GM21381 (cell line): ENCODE measurements around the gene SLC19A3.
"Not testable (repeated sequence)": the region's sequence is repeated elsewhere in the genome, so short reads cannot be mapped to it uniquely, and the experiment has no call there.

ENCODE experiments used
- ATAC-seq: cut with Tn5 transposase; IDR thresholded peaks from one replicate; pipeline ENCODE4 v1.9.1; 2021; ENCODE audit warnings: mild to moderate bottlenecking, moderate library complexity; ENCODE audit not compliant: unreplicated experiment

The SLC19A3 gene

DNA sequence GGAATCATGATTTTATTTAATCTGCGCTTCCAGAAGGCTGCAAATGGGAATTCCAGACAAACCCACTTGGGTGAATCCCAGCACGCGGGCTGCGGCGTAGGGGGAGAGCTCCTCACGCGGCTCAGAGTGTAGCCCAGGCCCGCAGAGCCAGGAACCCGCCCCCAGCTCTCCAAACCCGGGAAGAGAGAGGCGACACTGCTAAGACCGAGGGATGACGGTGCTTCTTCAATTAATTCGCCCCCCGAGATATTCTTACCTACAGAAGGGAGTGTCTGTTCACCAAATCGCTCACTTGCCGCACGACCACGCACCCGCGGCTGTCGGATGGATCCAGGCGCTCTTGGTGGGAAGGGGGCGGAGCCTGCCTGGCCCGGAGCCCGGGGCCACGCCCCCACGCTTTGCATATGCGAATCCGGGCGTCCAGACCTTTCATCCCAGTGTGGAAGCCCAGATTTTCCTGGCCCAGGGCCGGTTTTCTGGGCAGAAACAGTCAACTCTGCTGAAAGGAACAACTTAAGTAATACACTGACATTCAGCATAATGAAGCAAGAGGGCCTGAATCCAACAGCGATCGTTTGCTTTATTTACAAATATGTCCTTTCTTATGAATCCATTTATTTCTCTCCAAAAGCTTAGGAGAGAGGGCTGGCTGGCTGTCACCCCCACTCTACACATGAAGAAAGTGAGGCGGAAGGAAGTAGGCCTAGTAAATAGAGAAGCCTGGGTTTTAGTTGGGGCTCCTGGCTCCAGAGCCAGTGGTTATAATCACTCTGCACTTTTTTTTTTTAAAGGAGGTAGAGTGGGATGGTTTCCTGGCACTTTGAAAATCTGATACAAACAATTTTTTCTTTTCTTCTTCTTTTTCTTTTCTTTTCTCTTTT lies at the start of gene SLC19A3:
Gene SLC19A3 (minus strand): TSS at position 342 of the 881 bp plus-strand sequence. CDS start 15,710 bp downstream, outside the sequence.
- ATAC-seq = no peak

DNA sequence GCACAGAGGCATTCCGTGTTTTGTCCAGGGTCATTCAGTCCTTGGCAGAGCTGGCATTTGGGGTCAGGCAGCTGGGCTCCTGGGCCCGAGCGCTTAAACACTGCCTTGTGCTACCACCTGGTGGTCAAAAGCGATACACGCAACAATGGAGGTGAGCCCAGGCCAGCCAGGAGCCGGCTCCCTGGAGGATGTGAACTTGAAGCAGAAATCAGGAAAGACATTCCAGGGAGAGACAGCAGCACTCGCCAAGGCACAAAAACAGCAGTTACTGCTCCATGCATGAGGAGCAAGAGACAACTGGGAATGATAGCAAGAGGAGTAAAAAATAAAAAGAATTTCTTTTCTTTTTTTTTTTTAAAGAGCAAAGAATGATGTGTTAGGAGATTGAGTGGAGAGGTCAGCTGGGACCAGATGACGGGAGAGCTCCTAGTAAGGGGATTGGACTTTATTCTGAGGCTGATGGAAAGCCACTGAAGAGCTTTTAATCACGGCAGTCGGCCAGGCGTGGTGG lies 48.6 kb upstream of the SLC19A3 start:
- peak; percentile 100 for ATAC-seq

DNA sequence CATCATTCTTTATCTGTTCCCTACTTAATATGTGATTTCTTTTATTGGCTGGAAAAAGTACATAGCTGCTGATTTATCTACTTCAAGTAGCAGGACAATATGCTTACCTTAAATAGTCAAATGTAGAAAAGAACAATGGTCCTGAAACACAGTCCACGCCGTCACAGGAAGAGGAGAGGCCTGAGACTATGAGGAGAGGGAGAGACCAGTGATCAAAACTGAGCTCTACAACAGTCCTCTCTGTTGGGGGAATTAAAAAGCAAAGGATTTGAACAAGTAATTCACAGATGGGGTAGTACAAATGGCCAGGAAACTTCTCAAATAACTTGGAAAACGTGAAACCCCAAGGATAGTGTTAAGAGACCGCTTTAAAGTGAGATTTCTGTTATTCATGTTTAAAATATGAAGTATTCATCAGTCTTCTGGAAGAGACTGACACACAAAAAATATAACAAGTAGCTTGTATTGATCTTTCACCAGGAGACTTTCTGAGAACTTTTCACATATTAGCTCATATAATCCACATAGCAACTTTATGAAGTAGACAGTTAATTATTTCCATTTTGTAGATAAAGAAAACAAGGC lies 48.1 kb upstream of the SLC19A3 start:
- no peak for ATAC-seq

DNA sequence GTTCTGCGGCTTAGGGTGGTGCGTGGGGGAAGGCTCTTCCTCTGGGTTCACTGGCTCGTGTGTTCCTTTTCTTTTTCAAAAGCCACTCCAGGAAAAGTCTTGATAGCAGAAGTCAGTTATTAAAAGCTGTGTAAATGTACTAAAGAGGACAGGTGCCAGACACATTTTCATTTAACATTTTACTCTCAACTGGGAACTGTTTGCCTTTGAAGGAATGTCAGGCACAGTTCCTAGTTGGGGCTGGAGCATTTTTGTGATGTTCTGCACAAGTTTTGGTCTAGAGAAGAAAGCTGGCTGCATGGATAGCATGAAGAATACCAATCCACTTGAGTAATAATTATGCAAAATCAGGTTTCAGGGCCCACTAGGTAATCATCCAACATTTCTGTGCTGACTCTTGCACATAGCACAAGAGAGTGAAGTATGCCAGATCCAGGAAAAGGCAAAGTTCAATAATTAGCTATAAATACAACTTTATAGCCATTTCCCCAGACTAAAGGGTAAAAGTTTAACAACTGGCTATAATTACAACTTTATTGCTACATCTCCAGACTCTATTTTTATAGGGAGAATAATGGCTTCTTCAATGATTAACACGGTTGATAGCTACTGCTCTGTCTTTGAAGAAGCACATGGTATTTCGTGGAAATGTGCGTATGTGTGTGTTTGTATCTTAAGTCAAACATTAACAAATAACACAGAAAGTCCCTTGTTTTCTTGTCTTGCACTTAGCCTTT lies 44.1 kb upstream of the SLC19A3 start:
- no peak for ATAC-seq

DNA sequence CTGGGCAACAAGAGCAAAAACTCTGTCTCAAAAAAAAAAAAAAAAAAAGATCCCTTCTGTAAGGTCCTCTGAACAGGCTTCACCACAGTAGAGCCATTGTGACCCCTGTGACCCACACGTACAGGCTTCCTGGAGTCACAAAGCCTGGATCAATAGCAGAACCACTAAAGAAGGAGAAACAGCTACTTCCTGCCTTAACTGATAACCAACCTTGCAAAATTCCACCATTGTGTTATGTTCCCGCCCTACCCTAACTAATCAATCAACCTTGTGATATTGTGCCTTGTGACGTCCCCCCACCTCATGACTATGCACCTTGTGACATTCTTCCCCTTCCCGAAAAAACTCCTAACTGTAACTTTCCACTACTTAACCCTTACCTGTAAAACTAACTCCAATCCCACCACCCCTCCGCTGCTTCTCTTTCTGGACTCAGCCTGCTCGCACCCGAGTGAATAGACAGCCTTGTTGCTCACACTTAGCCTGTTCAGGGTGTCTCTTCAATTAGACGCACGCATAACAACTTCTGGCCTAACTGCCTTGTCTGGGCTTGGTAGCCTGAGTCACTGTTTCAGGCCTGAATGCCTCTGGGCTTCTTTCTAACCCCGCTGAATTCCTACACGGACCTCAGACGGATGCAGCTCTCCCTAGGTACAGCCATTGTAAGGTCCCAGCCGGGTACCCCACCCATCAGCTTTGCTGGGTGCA lies 41.7 kb upstream of the SLC19A3 start:
- no peak for ATAC-seq

DNA sequence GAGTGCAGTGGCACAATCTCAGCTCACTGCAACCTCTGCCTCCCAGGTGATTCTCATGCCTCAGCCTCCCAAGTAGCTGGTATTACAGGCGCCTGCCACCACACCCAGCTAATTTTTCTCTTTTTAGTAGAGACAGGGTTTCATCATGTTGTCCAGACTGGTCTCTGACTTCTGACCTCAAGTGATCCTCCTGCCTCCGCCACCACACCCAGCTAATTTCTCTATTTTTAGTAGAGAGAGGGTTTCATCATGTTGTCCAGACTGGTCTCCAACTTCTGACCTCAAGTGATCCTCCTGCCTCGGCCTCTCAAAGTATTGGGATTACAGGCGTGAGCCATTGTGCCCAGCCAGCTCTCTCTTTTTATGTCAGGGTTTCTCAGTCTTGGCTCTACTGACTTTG lies 38.4 kb upstream of the SLC19A3 start:
- not testable (repeated sequence) for ATAC-seq

DNA sequence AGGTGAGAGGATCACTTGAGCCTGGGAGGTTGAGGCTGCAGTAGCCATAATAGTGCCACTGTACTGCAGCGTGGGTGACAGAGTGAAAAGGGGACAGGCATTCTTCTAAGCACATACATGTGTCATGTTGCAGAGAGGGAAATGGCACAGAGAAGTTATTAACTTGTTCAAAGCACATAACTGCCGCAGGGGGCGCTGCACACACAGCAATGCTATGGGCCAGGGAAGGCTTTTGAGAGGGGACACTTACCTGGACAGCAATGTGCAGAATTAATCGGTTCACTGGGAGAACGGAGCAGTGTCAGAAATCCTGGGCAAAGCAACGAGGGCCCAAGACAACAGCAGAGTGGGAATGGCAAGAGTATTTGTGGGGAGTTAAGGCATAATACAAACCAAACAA lies 30.3 kb upstream of the SLC19A3 start:
- ATAC-seq = no peak

DNA sequence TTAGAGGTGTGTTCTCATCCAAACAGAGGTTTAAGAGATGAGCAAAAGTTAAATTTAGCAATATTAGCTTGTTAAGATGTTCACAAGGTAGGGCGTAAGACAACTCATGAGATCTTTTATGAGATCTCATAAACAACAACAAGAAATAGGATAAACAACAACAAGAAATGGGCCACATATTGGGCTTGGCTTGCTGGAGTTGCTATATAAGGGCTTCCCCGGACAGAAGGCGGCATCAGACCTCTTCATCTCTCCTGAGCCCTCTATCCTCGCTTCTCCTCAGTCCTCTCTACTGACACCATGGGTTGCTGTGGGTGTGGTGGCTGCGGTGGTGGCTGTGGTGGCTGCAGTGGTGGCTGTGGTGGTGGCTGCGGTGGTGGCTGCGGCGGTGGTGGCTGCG lies 27.8 kb upstream of the SLC19A3 start, which contains the start of gene SCYGR8:
Gene SCYGR8 (plus strand): TSS at position 301 of the 400 bp plus-strand sequence. CDS start 0 bp downstream, at position 301.
- no peak for ATAC-seq

DNA sequence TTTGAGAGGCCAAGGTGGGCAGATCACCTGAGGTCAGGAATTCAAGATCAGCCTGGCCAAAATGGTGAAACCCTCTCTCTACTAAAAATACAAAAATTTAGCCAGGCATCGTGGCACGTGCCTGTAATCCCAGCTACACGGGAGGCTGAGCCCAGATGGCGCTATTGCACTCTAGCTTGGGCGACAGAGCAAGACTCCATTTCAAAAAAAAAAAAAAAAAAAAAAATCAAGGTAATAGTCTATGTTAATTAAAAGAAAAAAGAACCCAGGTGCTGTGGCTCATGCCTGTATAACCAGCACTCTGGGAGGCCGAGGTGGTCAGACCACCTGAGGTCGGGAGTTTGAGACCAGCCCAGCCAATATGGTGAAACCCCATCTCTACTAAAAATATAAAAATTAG lies 22.9 kb upstream of the SLC19A3 start:
- not testable (repeated sequence) for ATAC-seq

DNA sequence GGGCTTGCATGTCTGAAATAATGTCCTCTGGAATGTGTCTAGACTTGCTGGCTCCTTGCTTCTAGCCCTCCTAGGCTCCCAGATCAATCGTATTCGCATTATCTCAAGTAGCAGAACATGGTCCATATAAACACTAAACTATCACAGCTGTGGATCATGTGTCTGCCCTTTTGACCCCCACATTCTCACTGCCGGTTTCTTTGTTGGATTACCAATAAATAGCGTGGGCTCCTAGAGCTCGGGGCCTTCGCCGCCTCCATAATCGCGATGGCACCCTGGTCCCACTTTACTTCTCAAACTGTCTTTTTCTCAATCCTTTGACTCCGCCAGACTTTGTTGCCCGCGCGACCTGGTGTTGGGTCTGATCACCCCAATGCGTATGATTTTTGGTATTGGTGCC lies 21.5 kb upstream of the SLC19A3 start:
- ATAC-seq = no peak

DNA sequence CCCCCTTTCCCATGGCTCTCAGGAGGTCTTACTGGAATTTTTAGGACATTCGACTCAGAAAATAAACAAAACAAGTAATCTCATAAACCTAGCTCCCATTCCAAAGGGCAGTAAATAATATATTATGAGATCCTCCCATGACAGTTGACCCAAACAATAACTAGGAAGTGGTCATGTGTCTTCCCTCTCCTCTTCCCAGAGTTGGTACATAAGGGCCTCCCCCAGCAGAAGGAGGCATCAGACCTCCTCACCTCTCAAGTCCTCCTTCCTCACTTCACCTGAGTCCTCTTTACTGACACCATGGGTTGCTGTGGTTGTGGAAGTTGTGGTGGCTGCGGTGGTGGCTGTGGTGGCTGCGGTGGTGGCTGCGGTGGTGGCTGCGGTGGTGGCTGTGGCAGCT lies 10.2 kb upstream of the SLC19A3 start, which contains the start of gene SCYGR7:
Gene SCYGR7 (plus strand): TSS at position 301 of the 400 bp plus-strand sequence. CDS start 0 bp downstream, at position 301.
- no peak for ATAC-seq

DNA sequence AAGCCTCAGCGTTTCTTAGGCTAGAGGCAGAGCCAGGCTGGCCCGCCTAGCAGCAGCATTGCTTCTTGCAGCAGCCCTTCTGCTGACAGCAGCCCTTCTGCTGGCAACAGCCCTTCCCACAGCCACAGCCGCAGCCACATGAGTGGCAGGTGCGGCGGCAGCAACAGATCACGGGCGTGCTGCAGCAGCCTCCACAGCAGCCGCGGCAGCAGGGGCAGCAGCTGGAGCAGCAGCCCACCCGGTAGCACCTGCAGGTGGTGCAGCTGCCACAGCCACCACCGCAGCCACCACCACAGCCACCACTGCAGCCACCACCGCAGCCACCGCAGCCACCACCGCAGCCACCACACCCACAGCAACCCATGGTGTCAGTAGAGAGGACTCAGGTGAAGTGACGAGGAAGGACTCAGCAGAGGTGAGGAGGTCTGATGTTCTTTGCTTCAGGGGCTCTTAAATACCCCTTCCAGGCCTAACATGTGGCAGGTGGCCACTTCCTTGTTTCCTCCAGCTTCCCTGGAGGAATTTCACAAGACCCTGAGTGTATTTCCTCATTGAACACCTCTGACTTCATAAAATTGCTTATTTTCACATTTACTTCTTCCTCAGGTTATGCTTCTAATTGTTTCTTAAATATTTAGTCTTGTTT lies 6.7 kb upstream of the SLC19A3 start, which contains the start of gene SCYGR6:
Gene SCYGR6 (minus strand): TSS at position 364 of the 646 bp plus-strand sequence. CDS start 0 bp downstream, at position 364.
- no peak for ATAC-seq

DNA sequence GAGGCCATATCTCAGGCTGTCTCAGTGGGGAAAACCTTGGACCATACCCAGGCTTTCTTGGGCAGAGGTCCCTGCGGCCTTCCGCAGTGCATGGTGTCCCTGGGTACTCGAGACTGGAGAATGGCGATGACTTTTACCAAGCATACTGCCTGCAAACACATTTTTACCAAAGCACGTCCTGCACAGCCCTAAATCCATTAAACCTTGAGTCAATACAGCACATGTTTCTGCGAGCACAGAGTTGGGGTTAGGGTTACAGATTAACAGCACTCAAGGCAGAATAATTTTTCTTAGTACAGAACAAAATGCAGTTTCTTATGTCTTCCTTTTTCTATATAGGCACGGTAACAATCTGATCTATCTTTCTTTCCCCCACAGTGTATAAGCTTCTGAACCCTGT lies 5.0 kb upstream of the SLC19A3 start:
- not testable (repeated sequence) for ATAC-seq

DNA sequence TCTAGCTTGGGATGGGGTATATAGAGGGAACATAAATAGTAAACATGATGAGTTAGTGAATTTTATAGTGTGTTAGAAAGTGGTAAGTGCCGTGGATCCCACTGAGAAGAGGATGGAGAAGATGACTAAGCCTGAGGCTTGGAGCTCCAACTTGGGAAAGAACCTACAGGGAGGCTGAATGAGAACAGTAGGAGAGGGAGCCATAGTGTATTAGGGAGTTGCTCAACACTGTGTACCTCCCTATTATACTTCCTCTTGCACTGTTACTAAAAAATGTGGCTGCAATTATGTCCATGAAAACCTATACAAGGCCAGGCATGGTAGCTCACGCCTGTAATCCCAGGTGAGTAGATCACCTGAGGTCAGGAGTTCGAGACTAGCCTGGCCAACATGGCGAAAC lies 2.9 kb upstream of the SLC19A3 start:
- ATAC-seq = no peak

DNA sequence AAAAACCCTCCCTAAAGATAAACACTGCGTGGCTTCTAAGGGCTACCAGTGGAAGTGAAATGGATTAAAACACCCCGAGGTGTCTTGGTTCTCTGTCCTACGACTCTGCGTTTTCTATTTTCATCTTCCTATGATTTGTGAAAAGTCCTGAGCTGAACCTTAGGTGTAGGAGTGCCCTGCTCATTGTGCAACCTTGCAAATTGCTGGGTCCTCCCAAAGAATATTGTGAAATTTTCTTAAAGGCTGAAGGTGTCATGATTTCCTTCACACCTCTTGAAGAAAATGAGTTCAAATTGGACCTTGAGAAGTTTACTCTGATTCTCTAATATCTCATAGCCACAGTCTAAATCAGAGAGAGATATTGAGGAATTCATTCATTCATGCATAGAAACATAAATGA lies 1.8 kb upstream of the SLC19A3 start:
- ATAC-seq = no peak

DNA sequence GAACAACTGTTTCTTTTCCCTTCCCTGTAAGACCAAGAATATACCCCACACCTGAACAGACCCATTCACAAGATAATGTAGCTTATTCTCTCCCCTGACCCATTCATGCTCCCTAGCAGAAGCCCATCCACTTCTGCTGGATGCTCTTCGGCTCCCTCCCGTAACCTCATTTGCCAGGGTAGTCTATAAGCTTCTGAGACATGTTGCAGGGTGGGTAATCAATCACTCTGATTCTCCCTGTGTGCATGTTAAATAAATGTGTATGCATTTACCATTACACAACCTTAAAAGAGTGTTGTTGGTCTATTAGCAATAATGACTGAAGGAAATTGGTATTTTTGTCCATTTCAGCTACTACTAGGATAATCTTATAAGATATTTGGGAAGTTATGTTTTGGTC lies 1.3 kb downstream of the SLC19A3 start:
- ATAC-seq = no peak

DNA sequence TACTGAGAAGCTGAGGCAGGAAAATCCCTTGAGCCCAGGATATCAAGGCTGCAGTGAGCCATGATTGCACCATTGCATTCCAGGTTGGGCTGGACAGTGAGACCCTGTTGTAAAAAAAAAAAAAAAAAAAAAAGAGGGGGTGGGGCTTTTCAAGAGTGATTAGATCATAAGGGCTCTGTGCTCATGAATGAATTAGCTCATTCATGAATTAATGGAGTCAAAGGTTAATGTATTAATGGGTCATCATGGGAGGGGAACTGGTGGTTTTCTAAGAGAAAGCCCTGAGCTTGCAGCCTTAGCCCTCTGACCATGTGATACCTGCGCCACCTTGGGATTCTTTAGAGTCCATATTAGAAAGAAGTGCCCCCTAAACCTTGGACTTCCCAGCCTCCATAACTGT lies 4.5 kb downstream of the SLC19A3 start:
- ATAC-seq = no peak

DNA sequence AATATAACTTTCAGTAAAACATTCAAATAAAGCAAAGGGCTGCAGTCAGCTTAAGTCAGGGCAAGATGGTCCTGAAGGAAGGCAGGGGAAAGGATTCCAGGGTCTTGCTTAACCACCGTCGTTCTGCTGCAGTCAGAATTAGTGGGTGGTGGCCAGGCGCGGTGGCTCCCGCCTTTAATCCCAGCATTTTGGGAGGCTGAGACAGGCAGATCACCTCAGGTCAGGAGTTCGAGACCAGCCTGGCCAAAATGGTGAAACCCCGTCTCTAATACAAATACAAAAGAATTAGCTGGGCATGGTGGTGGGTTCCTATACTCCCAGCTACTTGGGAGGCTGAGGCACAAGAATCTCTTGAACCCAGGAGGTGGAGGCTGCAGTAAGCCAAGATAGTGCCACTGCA lies 6.8 kb downstream of the SLC19A3 start:
- no peak for ATAC-seq

DNA sequence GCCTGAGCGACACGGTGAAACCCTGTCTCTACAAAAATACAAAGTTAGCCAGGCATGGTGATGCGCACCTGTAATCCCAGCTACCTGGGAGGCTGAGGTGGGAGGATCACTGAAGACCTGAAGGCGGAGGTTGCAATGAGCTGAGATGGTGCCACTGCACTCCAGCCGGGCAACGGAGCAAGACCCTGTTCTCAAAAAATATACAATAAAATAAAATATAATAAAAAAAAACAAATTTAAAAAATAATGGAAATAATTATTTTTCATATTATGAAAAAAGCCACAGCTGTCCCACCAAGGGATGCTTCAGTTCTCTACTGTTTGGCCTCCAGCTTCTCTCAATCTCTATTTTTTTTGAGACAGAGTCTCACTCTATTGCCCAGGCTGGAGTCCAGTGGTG lies 10.4 kb downstream of the SLC19A3 start:
- no peak for ATAC-seq

DNA sequence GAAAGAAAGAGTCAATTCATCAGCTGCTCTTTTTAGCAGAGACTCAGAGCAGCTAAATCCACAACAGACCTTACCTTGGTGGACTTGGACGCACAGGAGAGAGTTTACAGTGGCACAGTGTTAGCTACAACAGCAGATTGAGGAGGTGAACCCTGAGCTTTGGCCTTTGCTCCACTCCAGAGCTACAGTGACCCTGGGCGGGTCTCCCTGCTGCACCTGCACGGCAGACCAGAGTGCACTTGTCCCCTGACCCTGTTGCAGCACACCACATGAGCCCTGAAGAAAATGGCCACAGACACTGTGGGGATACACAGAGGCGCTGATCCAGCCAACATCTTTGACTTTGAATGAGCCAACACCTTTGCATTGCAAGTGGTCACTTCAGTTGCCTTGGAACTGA lies 11.0 kb downstream of the SLC19A3 start:
- ATAC-seq = no peak
